GM19324 (cell line): ENCODE results near the gene CLASRP.
"Not testable (repeated sequence)": the region's sequence is repeated elsewhere in the genome, so short reads cannot be mapped to it uniquely, and the experiment has no call there.

Experiments used
- ATAC-seq: cut with Tn5 transposase; IDR thresholded peaks from one replicate; pipeline ENCODE4 v1.9.1; 2021; ENCODE audit warnings: mild to moderate bottlenecking, moderate library complexity; ENCODE audit not compliant: unreplicated experiment, low FRiP score

The CLASRP gene

GRCh38 chr19:45038931-45039893, at the start of gene CLASRP:
TSS of gene CLASRP (plus strand) at chr19:45039045. CDS start at chr19:45040213, 1,168 bp downstream.
- ATAC-seq: peak; percentile 83

- no peak for ATAC-seq
These were observed 48.4 kb upstream of the CLASRP start for GRCh38 chr19:44990459-44990858.

GRCh38 chr19:44990966-44991365, 47.9 kb upstream of the CLASRP start:
- ATAC-seq: no peak

- ATAC-seq: no peak
These were observed 46.3 kb upstream of the CLASRP start for GRCh38 chr19:44992336-44993163.

GRCh38 chr19:44993526-44993925, 45.3 kb upstream of the CLASRP start:
- no peak for ATAC-seq

- no peak for ATAC-seq
These were observed 44.8 kb upstream of the CLASRP start for GRCh38 chr19:44993926-44994537.

- ATAC-seq: no peak
These were observed 40.8 kb upstream of the CLASRP start for GRCh38 chr19:44998025-44998424.

- ATAC-seq: not testable (repeated sequence)
These were observed 39.5 kb upstream of the CLASRP start for GRCh38 chr19:44999131-44999925.

- ATAC-seq: not testable (repeated sequence)
These were observed 38.2 kb upstream of the CLASRP start for GRCh38 chr19:45000665-45001064.

- peak; percentile 73 for ATAC-seq
These were observed 37.6 kb upstream of the CLASRP start, which contains the start of gene RELB for GRCh38 chr19:45001087-45001739. TSS of gene RELB (plus strand) at chr19:45001464. CDS start at chr19:45001580, 116 bp downstream.

GRCh38 chr19:45003485-45003884, 35.4 kb upstream of the CLASRP start:
- no peak for ATAC-seq

GRCh38 chr19:45005787-45006186, 33.1 kb upstream of the CLASRP start:
- ATAC-seq: no peak

GRCh38 chr19:45008552-45008951, 30.3 kb upstream of the CLASRP start:
- no peak for ATAC-seq

- no peak for ATAC-seq
These were observed 29.1 kb upstream of the CLASRP start for GRCh38 chr19:45009625-45010255.

GRCh38 chr19:45010306-45010705, 28.5 kb upstream of the CLASRP start:
- ATAC-seq: no peak

GRCh38 chr19:45011959-45012358, 26.9 kb upstream of the CLASRP start:
- ATAC-seq: no peak

- peak; percentile 79 for ATAC-seq
These were observed 22.2 kb upstream of the CLASRP start for GRCh38 chr19:45016388-45017314.

GRCh38 chr19:45019187-45019586, 19.7 kb upstream of the CLASRP start:
- no peak for ATAC-seq
